Stimulated activated CD4-positive, alpha-beta T cell treated with anti-CD3 and anti-CD28 coated beads, Interleukin-4, amount 100 ng/mL, for 1 hour (primary cell): ENCODE results near the gene HNRNPA3.
"Not testable (repeated sequence)": the region's sequence is repeated elsewhere in the genome, so short reads cannot be mapped to it uniquely, and the experiment has no call there.

Source experiments
- DNase-seq: peaks from one replicate; pipeline ENCODE4 v3.0.0-alpha.2; 2020

Gene HNRNPA3

GRCh38 chr2:177212106-177212890 lies at the start of gene HNRNPA3:
Gene HNRNPA3 (plus strand): TSS chr2:177212794. CDS start chr2:177212800, 6 bp downstream.
- DNase-seq: peak; percentile 100

- no peak for DNase-seq
These were observed 48.5 kb upstream of the HNRNPA3 start for GRCh38 chr2:177164131-177164530.

GRCh38 chr2:177164584-177165052 lies 48.0 kb upstream of the HNRNPA3 start:
- DNase-seq: peak; percentile 77

GRCh38 chr2:177165061-177165583 lies 47.5 kb upstream of the HNRNPA3 start:
- no peak for DNase-seq

GRCh38 chr2:177165721-177166711 lies 46.6 kb upstream of the HNRNPA3 start:
- no peak for DNase-seq

- DNase-seq: no peak
These were observed 42.6 kb upstream of the HNRNPA3 start for GRCh38 chr2:177169810-177170514.

GRCh38 chr2:177171418-177171865 lies 41.2 kb upstream of the HNRNPA3 start:
- DNase-seq: no peak

GRCh38 chr2:177172034-177172880 lies 40.3 kb upstream of the HNRNPA3 start:
- DNase-seq: no peak

GRCh38 chr2:177174486-177174885 lies 38.1 kb upstream of the HNRNPA3 start:
- no peak for DNase-seq

- no peak for DNase-seq
These were observed 36.5 kb upstream of the HNRNPA3 start for GRCh38 chr2:177175917-177176668.

GRCh38 chr2:177178797-177179196 lies 33.8 kb upstream of the HNRNPA3 start:
- DNase-seq: no peak

GRCh38 chr2:177179227-177179626 lies 33.4 kb upstream of the HNRNPA3 start:
- DNase-seq: no peak

- DNase-seq: not testable (repeated sequence)
These were observed 32.9 kb upstream of the HNRNPA3 start for GRCh38 chr2:177179671-177180070.

- no peak for DNase-seq
These were observed 32.2 kb upstream of the HNRNPA3 start for GRCh38 chr2:177180269-177181000.

- no peak for DNase-seq
These were observed 28.7 kb upstream of the HNRNPA3 start for GRCh38 chr2:177183860-177184259.

- DNase-seq: no peak
These were observed 28.0 kb upstream of the HNRNPA3 start for GRCh38 chr2:177184606-177185005.

- not testable (repeated sequence) for DNase-seq
These were observed 26.6 kb upstream of the HNRNPA3 start for GRCh38 chr2:177186038-177186437.

GRCh38 chr2:177187631-177188312 lies 24.8 kb upstream of the HNRNPA3 start:
- no peak for DNase-seq
